Hindlimb muscle (tissue), 1 donor: Measurements from ENCODE around the gene BRPF3. TPM values are rescaled to one million over a fixed set of nuclear protein-coding genes. Genes with fewer than 3 reads are reported as not detected.

ENCODE experiments used
- DNase-seq: peaks from one replicate; pipeline ENCODE4 v3.0.0-alpha.2; 2013
- polyA plus RNA-seq: library from polyadenylated mRNA; unstranded; fragments of 120-200 nt; gene quantifications from one replicate; pipeline ENCODE4 v1.2.1, GENCODE V29; 2013; ENCODE audit not compliant: insufficient read length

Gene BRPF3
- polyA plus RNA-seq, 1 donor = 26.9 TPM

DNA sequence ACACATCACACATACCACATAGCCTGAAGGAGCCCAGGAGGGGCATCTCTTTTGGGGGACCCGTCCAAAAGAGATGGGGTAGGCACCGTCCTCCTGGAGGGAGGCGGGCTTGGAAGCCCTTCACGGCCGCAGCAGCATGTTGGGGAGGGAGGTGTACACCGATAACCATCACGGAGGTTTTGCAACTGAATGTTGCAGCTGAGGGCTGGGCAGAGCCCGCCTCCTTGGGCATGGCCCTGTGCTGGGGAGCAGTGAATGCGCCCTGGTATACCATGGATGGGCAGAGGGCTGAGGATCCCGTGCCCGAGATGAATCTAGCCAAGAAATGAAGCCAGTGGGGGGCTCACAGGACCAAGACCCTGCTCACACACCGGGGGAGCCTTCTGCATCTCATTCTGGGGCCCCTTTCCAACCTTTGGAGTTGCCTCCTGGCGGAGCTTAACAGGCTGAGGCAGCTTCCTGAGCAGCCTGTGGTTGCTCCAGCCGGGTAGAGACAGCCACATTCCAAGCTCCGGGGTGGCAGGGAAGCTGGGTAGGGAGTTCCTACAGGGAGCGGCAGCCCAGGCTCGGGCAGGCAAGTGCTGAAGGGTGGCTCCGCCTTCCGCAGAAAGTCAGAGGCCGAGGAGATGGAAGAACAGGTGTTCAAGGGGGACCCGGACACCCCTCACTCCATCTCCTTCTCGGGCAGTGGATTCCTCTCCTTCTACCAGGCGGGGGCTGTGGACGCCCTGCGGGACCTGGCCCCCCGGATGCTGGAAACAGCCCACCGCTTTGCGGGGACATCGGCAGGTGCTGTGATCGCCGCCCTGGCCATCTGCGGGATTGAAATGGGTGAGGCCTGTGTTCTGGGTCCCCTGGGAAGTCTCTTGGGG, 73.5 kb downstream of the BRPF3 start, which contains the start of gene PNPLA1:
Gene PNPLA1 (plus strand): TSS at position 227 of the 872 bp plus-strand sequence. CDS start 400 bp downstream, at position 627.
- no peak for DNase-seq

DNA sequence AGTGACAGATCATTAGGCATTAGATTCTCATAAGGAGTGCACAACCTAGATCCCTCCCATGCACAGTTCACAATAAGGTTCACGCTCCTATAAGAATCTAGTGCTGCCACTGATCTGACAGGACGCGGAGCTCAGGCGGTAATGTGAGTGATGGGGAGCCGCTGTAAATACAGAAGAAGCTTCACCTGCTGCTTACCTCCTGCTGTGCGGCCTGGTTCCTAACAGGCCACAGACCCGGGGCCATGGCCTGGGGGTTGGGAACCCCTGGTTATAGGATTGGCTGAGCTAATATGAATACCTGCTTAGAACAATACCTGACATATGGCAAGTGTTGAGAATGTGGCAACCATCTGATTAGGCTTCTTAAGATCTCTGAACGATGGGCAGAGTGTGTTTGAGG, 75.7 kb downstream of the BRPF3 start:
- no peak for DNase-seq

DNA sequence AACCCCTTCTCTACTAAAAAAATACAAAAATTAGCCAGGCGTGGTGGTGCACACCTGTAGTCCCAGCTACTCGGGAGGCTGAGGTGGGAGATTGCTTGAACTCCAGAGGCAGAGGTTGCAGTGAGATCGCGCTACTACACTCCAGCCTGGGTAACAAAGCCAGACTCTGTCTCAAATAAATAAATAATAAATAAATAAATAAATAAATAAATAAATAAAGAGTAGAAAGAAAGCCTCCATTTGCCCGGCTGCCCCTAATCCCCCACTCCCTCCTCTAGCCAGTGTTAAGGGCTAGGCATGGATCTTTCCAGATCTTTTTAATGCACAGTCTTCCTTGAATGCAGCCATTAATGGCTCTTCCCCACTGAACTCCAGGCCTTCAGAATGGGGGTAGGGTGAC, 76.5 kb downstream of the BRPF3 start:
- no peak for DNase-seq

DNA sequence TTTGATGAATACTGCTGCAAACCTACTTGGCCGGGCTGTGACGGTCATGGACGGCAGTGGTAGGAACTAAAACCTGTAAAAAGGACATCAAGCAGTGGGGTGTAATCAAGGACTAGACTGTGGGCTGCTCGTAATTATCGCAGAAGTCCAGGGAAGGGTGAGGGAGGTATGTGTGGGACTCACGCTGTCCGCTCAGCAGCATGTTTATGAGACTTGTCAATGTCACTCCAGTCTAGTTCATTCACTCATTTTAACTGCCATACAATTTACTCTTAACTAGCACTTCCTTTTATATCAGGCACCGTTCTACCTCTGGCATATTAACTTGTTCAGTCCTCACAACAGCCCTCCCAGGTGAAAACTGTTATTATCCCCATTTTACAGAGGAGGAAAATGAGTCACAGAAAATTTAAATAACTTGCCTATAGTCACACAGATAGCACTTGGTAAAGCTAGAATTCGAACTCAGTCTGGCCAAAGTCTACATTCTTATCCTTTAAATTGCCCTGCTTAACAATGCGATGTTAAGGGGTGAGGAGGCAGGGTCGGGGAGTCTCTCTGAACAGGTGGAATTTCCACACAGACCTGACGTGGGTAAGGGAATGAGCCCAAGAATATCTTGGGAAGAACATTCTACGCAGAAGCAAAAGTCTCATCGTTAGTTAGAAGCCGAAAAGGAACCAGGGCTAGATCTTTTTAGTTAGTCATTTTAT, 77.4 kb downstream of the BRPF3 start:
- DNase-seq = no peak

DNA sequence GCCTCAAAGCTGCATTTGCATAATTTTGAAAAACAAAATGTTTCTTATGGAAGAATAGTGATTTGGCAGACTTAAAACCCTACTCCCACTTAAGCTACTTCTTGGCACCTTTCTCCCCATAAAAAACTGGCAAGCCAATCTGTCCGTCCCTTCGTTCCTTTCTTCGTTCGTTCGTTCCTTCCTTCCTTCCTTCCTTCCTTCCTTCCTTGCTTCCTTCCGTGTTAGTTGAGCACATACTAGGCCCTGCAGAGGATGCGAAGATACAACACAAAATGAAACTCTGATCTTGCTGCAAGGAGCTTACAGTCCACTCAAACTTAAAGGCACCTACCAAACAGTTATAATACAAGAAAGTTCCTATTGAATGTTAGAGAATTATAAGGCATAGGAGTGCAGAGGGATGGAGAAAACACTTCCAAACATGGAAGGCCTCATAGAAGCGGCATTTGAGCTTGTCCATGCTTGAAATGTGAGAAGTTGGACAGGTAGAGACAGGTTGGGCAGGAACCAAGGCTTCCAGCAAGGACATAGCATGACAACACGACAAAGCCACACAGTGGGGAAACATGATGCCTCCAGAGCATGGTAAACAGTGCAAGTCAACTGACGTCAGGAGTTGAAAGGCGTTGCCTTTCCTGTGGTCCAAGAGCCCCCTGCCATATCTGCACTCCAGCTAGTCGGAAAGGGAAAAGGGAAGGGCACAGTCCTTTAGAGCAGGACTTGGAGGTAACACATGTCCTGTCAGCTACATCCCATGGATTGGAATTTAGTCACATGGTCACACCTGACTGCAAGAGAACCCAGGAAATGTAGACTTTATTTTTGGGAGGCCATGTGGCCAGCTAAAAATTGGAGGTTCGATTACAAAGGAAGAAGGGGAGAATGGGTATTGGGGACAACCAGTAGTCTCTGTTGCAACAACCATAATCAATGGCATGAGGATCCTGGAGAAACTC, 80.3 kb downstream of the BRPF3 start:
- DNase-seq = no peak

DNA sequence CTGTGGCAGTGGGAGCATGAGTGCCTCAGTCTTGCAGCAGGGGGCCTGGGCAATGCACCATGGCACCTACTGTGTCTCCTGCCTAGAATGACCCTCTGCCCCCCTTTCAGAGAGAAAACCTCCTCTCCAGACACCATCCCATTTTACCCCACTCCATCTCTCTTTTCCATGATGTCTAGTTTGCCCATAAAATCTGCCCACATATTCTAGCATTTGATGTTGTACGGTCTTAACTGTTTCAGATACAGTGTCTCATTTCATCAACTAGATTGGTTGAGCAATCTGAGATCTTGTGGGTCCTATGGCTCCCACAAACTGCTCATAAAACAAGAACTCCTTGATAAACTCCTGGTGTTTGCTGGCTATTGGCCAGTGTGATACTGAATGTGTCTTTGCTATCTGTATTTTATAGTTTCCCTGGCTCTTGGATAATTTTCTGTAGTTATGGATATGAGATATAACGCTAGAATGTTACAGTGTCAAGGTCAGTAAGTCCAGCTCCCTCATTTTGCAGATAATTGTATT, 81.5 kb downstream of the BRPF3 start:
- no peak for DNase-seq

DNA sequence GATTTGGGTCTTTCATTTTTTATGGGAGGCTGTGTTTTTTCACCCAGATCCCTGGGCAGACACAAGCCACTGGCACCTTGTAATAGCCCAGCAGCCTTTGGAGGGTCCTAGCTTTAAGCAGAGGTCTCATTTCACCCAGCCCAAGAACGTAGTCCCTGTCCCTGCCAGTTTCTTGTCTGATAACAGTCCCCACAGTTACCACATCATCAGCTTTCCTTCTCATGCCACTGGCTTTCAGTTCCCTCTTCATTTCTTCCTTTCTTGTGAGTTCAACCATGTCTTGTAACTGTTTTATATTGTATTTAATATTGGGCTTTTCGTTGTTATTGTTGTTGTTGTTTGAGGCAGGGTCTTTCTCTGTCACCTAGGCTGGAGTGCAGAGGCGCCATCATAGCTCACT, 83.9 kb downstream of the BRPF3 start:
- DNase-seq = no peak

DNA sequence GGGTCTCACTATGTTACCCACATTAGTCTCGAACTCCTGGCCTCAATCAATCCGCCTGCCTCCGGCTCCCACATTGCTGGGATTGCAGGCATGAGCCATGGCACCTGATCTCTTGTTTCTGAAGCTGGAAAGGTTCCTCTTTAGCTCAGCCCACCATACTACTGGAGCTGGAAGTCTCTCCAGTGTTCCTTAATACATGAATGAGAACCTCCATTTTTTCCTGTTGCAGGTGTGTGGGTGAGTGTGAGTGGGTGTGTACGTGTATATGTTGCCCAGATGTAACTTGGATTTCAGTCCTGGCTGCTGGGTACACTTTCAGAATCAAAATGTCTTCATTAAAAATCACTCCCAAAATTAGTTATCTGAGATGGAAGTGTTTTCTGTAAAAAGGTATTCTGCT, 84.4 kb downstream of the BRPF3 start:
- no peak for DNase-seq

Other genes starting within 250 kb of the BRPF3 start
- 0.17 TPM for gene SLC26A8, start 172.1 kb upstream of the BRPF3 start, polyA plus RNA-seq
- gene MAPK14, start 168.9 kb upstream of the BRPF3 start, polyA plus RNA-seq = 30.2 TPM
- gene MAPK13, start 66.2 kb upstream of the BRPF3 start, polyA plus RNA-seq = 6.8 TPM
- 0.27 TPM for gene PNPLA1, start 73.3 kb downstream of the BRPF3 start, polyA plus RNA-seq
- gene BNIP5, start 140.1 kb downstream of the BRPF3 start, polyA plus RNA-seq = 0.28 TPM
- gene ETV7, start 190.9 kb downstream of the BRPF3 start, polyA plus RNA-seq = not detected
- gene PXT1, start 246.1 kb downstream of the BRPF3 start, polyA plus RNA-seq = not detected
- gene KCTD20, start 246.3 kb downstream of the BRPF3 start, polyA plus RNA-seq = 38.9 TPM